ENCODE data around the gene SLCO1A2. TPM values are rescaled to one million over a fixed set of nuclear protein-coding genes. Genes with fewer than 3 reads are reported as not detected.

SLCO1A2 gene
- total and polyA plus RNA-seq, 12 donors: 0.06 TPM; not detected in 11

GRCh38 chr12:21337959-21338744 lies 3.4 kb upstream of the SLCO1A2 start:
- Histone ChIP-seq H3K27ac (no peak overlapping the region), H3K4me1 (replicated peaks in 1 of 2) (no peaks in the 10 kb centered on the region), H3K27me3 (no peaks in the 10 kb centered on the region), H3K9me3 (replicated peaks in 1 of 3) (no peaks in the 10 kb centered on the region), H3K36me3 (replicated peaks in 1 of 2) (no peaks in the 10 kb centered on the region), H3K4me3 (no peak overlapping the region)
- DNase-seq: no peak
- 82 to 89% (median 84%) methylated on average over 6 of the region's 6 CpGs for WGBS, 4 donors
- intact Hi-C loops (cut with DNase I): no loop called here
- TF ChIP-seq POLR2A (IDR thresholded peaks at IDR 0.05) (no peak), CTCF (IDR thresholded peaks at IDR 0.05) (no peak)

- Histone ChIP-seq H3K27me3 (no peaks in the 10 kb centered on the region), H3K36me3 (replicated peaks in 1 of 2) (no peaks in the 10 kb centered on the region), H3K9me3 (replicated peaks in 1 of 3) (no peaks in the 10 kb centered on the region), H3K27ac (no peak overlapping the region), H3K4me3 (no peak overlapping the region), H3K4me1 (replicated peaks in 1 of 2) (no peaks in the 10 kb centered on the region)
- TF ChIP-seq POLR2A (IDR thresholded peaks at IDR 0.05): no peak
- TF ChIP-seq CTCF (IDR thresholded peaks at IDR 0.05): no peak
- intact Hi-C loops (cut with DNase I): no loop called here
- DNase-seq: no peak
These were observed 2.7 kb upstream of the SLCO1A2 start for GRCh38 chr12:21337453-21337852.

- Histone ChIP-seq H3K9me3 (replicated peaks in 1 of 3) (no peaks in the 10 kb centered on the region), H3K27ac (no peak overlapping the region), H3K4me3 (no peak overlapping the region), H3K27me3 (no peaks in the 10 kb centered on the region), H3K36me3 (replicated peaks in 1 of 2) (no peaks in the 10 kb centered on the region), H3K4me1 (replicated peaks in 1 of 2) (no peaks in the 10 kb centered on the region)
- no peak for DNase-seq
- intact Hi-C loops (cut with DNase I): no loop called here
- TF ChIP-seq POLR2A (IDR thresholded peaks at IDR 0.05) (no peak), CTCF (IDR thresholded peaks at IDR 0.05) (no peak)
- 54 to 69% (median 63%) methylated on average over 5 of the region's 5 CpGs for WGBS, 4 donors
These were observed 1.9 kb upstream of the SLCO1A2 start for GRCh38 chr12:21336656-21337055.

- 53 to 68% (median 60%) methylated on average over 1 of the region's 1 CpG for WGBS, 4 donors
- intact Hi-C loops (cut with DNase I): no loop called here
- DNase-seq: no peak
- H3K4me1 ChIP-seq (replicated peaks in 1 of 2): no peaks in the 10 kb centered on the region
- H3K27ac ChIP-seq: no peak overlapping the region
- H3K27me3 ChIP-seq: no peaks in the 10 kb centered on the region
- peaks cover 0 to 4% (median 0%) of the 10 kb centered on the region in 3 donors for H3K9me3 ChIP-seq (replicated peaks in 1 of 3)
- no peaks in the 10 kb centered on the region for H3K36me3 ChIP-seq (replicated peaks in 1 of 2)
- no peak overlapping the region for H3K4me3 ChIP-seq
- no peak for TF ChIP-seq CTCF (IDR thresholded peaks at IDR 0.05)
- no peak for TF ChIP-seq POLR2A (IDR thresholded peaks at IDR 0.05)
These were observed 3.9 kb downstream of the SLCO1A2 start for GRCh38 chr12:21330682-21331253.

All from adrenal gland (tissue), 12 donors.